GM13976 (cell line): Measurements from ENCODE around the gene TBXA2R.

Source experiments
- DNase-seq: peaks from one replicate; pipeline ENCODE4 v3.0.0; 2012; ENCODE audit warnings: low spot score
- CTCF ChIP-seq: IDR thresholded peaks from 2 replicates; pipeline ENCODE4 v1.5.1; 2012; ENCODE audit warnings: borderline replicate concordance, mild to moderate bottlenecking; ENCODE audit not compliant: insufficient read depth; ENCODE audit errors: extremely low read depth, missing control alignments, control extremely low read depth
- in situ Hi-C: fragments of 300-500 bp; cut with MboI; formaldehyde crosslinking; loops from one replicate; pipeline ENCODE4 v1.12.0; 2022; ENCODE audit warnings: low sequenced_read_pairs, mixed read lengths, inconsistent platforms; ENCODE audit not compliant: unreplicated experiment

Gene TBXA2R

GRCh38 chr19:3625996-3626472, 19.4 kb upstream of the TBXA2R start:
- TF ChIP-seq CTCF, result no peak
- no peak for DNase-seq
- in situ Hi-C loops, result no loop called here

GRCh38 chr19:3623716-3624115, 17.0 kb upstream of the TBXA2R start:
- in situ Hi-C loops, result no loop called here
- no peak for DNase-seq
- TF ChIP-seq CTCF, result no peak

GRCh38 chr19:3622224-3622623, 15.5 kb upstream of the TBXA2R start:
- DNase-seq, result no peak
- in situ Hi-C loops, result no loop called here
- no peak for TF ChIP-seq CTCF

GRCh38 chr19:3621689-3622088, 15.0 kb upstream of the TBXA2R start:
- in situ Hi-C loops, result no loop called here
- TF ChIP-seq CTCF, result no peak
- DNase-seq, result no peak

- no peak for TF ChIP-seq CTCF
- DNase-seq, result no peak
- in situ Hi-C loops, result no loop called here
These were observed 14.3 kb upstream of the TBXA2R start for GRCh38 chr19:3620817-3621547.

- in situ Hi-C loops, result no loop called here
- DNase-seq, result no peak
- TF ChIP-seq CTCF, result no peak
These were observed 13.6 kb upstream of the TBXA2R start for GRCh38 chr19:3620145-3620816.
